AG10803 (cell line): ENCODE results near the gene RAB40B.

Experiments used
- DNase-seq: peaks from one replicate; pipeline ENCODE4 v3.0.0; 2010; ENCODE audit warnings: low read depth
- H3K4me3 ChIP-seq: 2 replicates; pipeline ENCODE4 v1.5.1; 2011; ENCODE audit warnings: mild to moderate bottlenecking, low read length, control low read depth
- TF ChIP-seq, protein P1 (sequence below): conservative IDR thresholded peaks from 2 replicates; pipeline ENCODE4 v1.5.1; 2011; ENCODE audit warnings: mild to moderate bottlenecking, low read length, control low read depth, inconsistent platforms

The RAB40B gene

DNA sequence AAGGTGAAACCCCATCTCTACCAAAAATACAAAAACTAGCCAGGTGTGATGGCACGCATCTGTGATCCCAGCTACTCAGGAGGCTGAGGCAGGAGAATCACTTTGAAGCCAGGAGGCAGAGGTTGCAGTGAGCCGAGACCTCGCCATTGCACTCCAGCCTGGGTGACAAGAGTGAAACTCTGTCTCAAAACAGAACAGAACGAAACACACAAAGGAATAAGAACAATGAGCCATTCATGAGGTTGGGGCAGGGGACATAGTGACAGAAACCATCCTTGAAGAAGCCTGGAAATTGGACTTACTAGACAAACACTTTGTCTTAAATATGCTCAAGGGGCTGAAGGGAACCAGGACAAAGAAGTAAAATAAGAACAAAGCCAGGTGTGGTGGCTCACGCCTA is 89.7 kb downstream of the RAB40B start:
- DNase-seq, result no peak
- TF ChIP-seq, protein P1, sequence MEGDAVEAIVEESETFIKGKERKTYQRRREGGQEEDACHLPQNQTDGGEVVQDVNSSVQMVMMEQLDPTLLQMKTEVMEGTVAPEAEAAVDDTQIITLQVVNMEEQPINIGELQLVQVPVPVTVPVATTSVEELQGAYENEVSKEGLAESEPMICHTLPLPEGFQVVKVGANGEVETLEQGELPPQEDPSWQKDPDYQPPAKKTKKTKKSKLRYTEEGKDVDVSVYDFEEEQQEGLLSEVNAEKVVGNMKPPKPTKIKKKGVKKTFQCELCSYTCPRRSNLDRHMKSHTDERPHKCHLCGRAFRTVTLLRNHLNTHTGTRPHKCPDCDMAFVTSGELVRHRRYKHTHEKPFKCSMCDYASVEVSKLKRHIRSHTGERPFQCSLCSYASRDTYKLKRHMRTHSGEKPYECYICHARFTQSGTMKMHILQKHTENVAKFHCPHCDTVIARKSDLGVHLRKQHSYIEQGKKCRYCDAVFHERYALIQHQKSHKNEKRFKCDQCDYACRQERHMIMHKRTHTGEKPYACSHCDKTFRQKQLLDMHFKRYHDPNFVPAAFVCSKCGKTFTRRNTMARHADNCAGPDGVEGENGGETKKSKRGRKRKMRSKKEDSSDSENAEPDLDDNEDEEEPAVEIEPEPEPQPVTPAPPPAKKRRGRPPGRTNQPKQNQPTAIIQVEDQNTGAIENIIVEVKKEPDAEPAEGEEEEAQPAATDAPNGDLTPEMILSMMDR, result no peak
- H3K4me3 ChIP-seq, result no peak overlapping the region

DNA sequence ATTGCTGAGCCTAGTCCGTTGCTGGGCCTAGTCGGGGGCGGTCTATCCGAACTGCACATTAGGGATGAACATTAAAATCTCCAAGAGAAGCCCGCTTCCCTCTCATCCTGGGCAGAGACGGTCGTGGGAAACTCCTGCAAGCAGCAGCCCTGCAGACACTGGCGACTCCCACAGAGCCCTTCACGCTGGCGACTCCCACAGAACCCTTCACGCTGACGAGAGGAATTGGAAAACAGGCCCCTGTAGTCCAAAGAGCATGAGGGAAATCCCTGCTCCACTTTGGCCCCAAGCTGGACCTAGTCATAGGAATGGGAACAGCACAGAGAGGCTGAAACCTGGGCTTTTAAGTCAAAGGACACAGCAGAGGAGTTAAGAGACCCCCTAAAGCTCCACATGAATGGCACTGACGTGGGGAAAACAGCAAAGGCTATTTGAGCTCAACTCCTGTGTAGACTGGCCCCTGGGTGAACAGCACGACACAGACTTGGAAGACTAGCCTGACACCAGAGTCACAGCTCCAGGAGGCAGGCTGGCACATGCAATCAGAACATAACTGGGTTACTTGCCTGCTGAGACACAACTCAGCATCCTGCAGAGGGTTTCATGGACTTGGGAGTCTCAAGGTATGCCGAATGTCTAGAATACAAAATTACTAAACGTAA is 92.4 kb downstream of the RAB40B start:
- DNase-seq, result no peak
- no peak overlapping the region for H3K4me3 ChIP-seq
- TF ChIP-seq, protein P1, result no peak
